B cell (primary cell): ENCODE data around the gene RAP1GAP. TPM values are rescaled to one million over a fixed set of nuclear protein-coding genes. Genes with fewer than 3 reads are reported as not detected.

ENCODE experiments used
- ATAC-seq: fragments of 200-7000 bp; cut with Tn5 transposase; one replicate; pipeline ENCODE4 v1.10.0; 2021; ENCODE audit warnings: low read depth, mild to moderate bottlenecking, moderate number of reproducible peaks, moderate library complexity
- CTCF ChIA-PET: fragments of 350-600 bp; sonication (Branson Sonifier 250); formaldehyde crosslinking; loops from one replicate; lab custom pipeline; 2021; ENCODE audit warnings: antibody characterized with exemption, inconsistent platforms; lab: Charles Lee
- POLR2A ChIA-PET: fragments of 350-600 bp; sonication (Branson Sonifier 250); formaldehyde crosslinking; loops from one replicate; lab custom pipeline; 2021; ENCODE audit warnings: antibody characterized with exemption; lab: Charles Lee
- DNase-seq: peaks from one replicate; pipeline ENCODE4 v3.0.0; 2013
- H2AFZ ChIP-seq: 2 replicates; pipeline ENCODE4 v1.6.1; 2012; ENCODE audit warnings: mild to moderate bottlenecking, low read depth, low read length; ENCODE audit not compliant: insufficient read depth, poor library complexity, severe bottlenecking
- H3K27ac ChIP-seq, 2 donors: 1 replicate in 1 of 2; 2 replicates in 1 of 2; pipeline ENCODE4 v1.5.1; 2012 to 2013; ENCODE audit warnings: low read length in 2 of 2, mild to moderate bottlenecking in 2 of 2, moderate library complexity in 1 of 2
- H3K27me3 ChIP-seq, 4 experiments: fragments of 200-600 bp in 1 of 4; sonication (generic) in 1 of 4; replicated peaks in 1 of 4; 1 replicate in 2 of 4; 2 replicates in 2 of 4; pipeline versions ENCODE4 v1.6.1 to v1.7.0; 2013 to 2016; ENCODE audit warnings: low read length in 3 of 4, mild to moderate bottlenecking in 2 of 4, mixed read lengths in 1 of 4, moderate library complexity in 1 of 4; ENCODE audit not compliant: insufficient read depth in 4 of 4, control insufficient read depth in 3 of 4; ENCODE audit errors: control extremely low read depth in 1 of 4
- H3K36me3 ChIP-seq, 2 experiments: replicated peaks in 1 of 2; 1 replicate in 1 of 2; 2 replicates in 1 of 2; pipeline versions ENCODE4 v1.6.1 to v1.7.1; 2013; ENCODE audit warnings: low read length in 1 of 2; ENCODE audit not compliant: insufficient read depth in 2 of 2, control insufficient read depth in 1 of 2; ENCODE audit errors: control extremely low read depth in 1 of 2, extremely low read depth in 1 of 2
- H3K4me1 ChIP-seq, 2 donors: fragments of 200-600 bp in 1 of 2; sonication (generic) in 1 of 2; 1 replicate in 1 of 2; 2 replicates in 1 of 2; pipeline versions ENCODE4 v1.5.1 to v1.6.1; 2013 to 2017; ENCODE audit warnings: low read length in 2 of 2; ENCODE audit not compliant: control insufficient read depth in 2 of 2, insufficient read depth in 2 of 2
- H3K4me2 ChIP-seq: replicated peaks from 2 replicates; pipeline ENCODE3; 2012; ENCODE audit warnings: mild to moderate bottlenecking, low read depth, low read length; ENCODE audit not compliant: poor library complexity, severe bottlenecking
- H3K4me3 ChIP-seq, 5 experiments: fragments of 200-600 bp in 1 of 5; sonication (generic) in 1 of 5; 1 replicate in 3 of 5; 2 replicates in 2 of 5; pipeline versions ENCODE4 v1.5.1 to v1.7.0; 2011 to 2016; ENCODE audit warnings: low read length in 4 of 5, mild to moderate bottlenecking in 4 of 5, low read depth in 2 of 5, control low read depth in 1 of 5, moderate library complexity in 1 of 5; ENCODE audit not compliant: insufficient read depth in 1 of 5; ENCODE audit errors: control extremely low read depth in 1 of 5, extremely low read depth in 1 of 5
- H3K79me2 ChIP-seq: fragments of 200-600 bp; sonication (generic); one replicate; pipeline ENCODE4 v1.6.0; 2016; ENCODE audit warnings: low read length; ENCODE audit not compliant: control insufficient read depth, insufficient read depth
- H3K9ac ChIP-seq: fragments of 200-600 bp; sonication (generic); 2 replicates; pipeline ENCODE4 v1.6.1; 2017; ENCODE audit warnings: mild to moderate bottlenecking, low read length, moderate library complexity
- H3K9me3 ChIP-seq, 3 donors: one replicate each; pipeline versions ENCODE4 v1.6.1 to v1.7.1; 2013; ENCODE audit warnings: low read length in 2 of 3; ENCODE audit not compliant: control insufficient read depth in 2 of 3, insufficient read depth in 1 of 3; ENCODE audit errors: control extremely low read depth in 1 of 3
- H4K20me1 ChIP-seq: 2 replicates; pipeline ENCODE4 v1.6.0; 2012; ENCODE audit warnings: mild to moderate bottlenecking, low read length; ENCODE audit not compliant: insufficient read depth, control insufficient read depth, poor library complexity, severe bottlenecking
- H3K27ac Mint-ChIP-seq: one replicate; pipeline ENCODE4 v1.8.0; 2021; ENCODE audit warnings: mixed read lengths
- H3K27me3 Mint-ChIP-seq: one replicate; pipeline ENCODE4 v1.8.0; 2021; ENCODE audit warnings: mixed read lengths
- H3K4me1 Mint-ChIP-seq: one replicate; pipeline ENCODE4 v1.8.0; 2021; ENCODE audit warnings: mixed read lengths
- H3K4me3 Mint-ChIP-seq: one replicate; pipeline ENCODE4 v1.8.0; 2021; ENCODE audit warnings: mixed read lengths
- H3K9me3 Mint-ChIP-seq: one replicate; pipeline ENCODE4 v1.8.0; 2022; ENCODE audit warnings: mixed read lengths; ENCODE audit not compliant: insufficient read depth
- CTCF ChIP-seq: fragments of 200-600 bp; IDR thresholded peaks from one replicate; pipeline ENCODE4 v1.8.0; 2022; ENCODE audit warnings: antibody characterized with exemption, mild to moderate bottlenecking
- EZH2 ChIP-seq: IDR thresholded peaks from 2 replicates; pipeline ENCODE4 v1.6.1; 2012; ENCODE audit warnings: borderline replicate concordance, low read depth, mild to moderate bottlenecking, moderate library complexity, low read length; ENCODE audit not compliant: insufficient read depth, poor library complexity, severe bottlenecking
- WGBS: methylation state at CpG from one replicate; pipeline ENCODE4 v1.1.5; 2013; ENCODE audit warnings: missing lambda C conversion rate; ENCODE audit not compliant: insufficient coverage; 5-methylcytosine and 5-hydroxymethylcytosine counted together
- intact Hi-C: fragments of 100-400 bp; cut with micrococcal nuclease; formaldehyde crosslinking; loops from one replicate; pipeline ENCODE4 v1.10.0; 2022
- polyA minus RNA-seq: library from RNA; depleted of rRNA, polyadenylated mRNA; stranded (reverse); fragments of >200 nt; gene quantifications from 2 replicates; pipeline ENCODE4 v1.2.3, GENCODE V29; 2012
- polyA plus RNA-seq: library from polyadenylated mRNA; depleted of rRNA; stranded (reverse); fragments of >200 nt; gene quantifications from 2 replicates; pipeline ENCODE4 v1.2.3, GENCODE V29; 2012
- total RNA-seq, 2 donors: library from RNA; stranded (reverse); fragments of 120-200 nt in 1 of 2; gene quantifications; 1 replicate in 1 of 2; 2 replicates in 1 of 2; pipeline versions ENCODE4 v1.2.3 to v1.2.4, GENCODE V29; 2013 to 2022

The RAP1GAP gene
- 0.07 and 0.32 TPM in 2 replicates for total RNA-seq
- 0.14 TPM for total RNA-seq (2013)
- 0.06 and 0.09 TPM in 2 replicates for polyA plus RNA-seq
- polyA minus RNA-seq: 0.21 and 0.34 TPM in 2 replicates

DNA sequence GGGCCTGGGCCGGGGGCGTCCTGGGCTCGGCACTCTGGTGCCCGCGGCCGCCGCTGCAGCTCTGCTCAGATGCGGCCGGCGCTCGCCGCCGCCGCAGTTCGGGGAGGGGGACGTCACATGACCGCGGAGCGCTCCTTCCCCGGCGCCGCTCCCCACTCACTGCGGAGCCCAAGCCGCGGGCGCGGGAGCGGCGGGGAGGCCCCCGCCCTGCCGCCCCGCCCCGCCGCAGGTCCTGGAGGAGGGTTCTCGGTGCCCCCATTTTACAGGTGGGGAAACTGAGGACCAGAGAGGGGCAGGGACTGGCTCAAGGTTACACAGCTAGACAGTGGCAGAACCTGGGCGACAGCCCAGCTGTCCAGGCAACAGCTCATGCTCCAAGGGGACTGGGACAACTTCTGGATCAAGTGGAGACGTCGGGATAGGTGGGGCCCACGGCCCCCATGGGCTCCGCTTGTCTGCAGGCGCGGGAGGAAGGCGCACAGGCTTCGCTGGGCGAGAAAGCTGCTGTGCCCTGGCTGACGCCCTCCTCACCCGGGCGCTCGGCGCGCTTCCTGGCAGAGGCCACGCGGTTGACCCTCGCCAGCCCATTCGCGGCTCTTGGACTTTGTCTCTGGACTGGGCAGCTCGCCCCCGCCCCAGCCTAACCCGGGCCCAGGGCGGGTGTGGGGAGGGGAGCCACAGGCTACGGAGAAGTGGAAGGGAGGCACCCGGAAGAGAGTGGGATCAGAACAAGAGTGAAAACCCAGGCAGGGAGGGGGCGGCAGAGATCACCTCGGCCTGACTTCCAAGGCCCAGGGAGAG lies at the start of gene RAP1GAP:
Gene RAP1GAP (minus strand): TSS at position 100 of the 801 bp plus-strand sequence. CDS start 49,325 bp downstream, outside the sequence.
- no peaks in the 10 kb centered on the region for H3K36me3 ChIP-seq
- Mint-ChIP-seq H3K9me3 (no peaks in the 10 kb centered on the region), H3K4me3 (peak within 1 kb of the TSS; percentile 72), H3K27ac (no peak within 1 kb of the TSS), H3K27me3 (peaks cover 21% of the 10 kb centered on the region), H3K4me1 (peaks cover 15% of the 10 kb centered on the region)
- 1% methylated on average over 64 of the region's 64 CpGs for WGBS
- peak within 1 kb of the TSS; percentile 45 for H3K9ac ChIP-seq
- intact Hi-C loops: no loop called here
- peaks cover 0 to 22% (median 0%) of the 10 kb centered on the region in 3 donors for H3K9me3 ChIP-seq
- peaks cover 0 to 51% (median 21%) of the 10 kb centered on the region in 4 experiments for H3K27me3 ChIP-seq
- H3K4me3 ChIP-seq: peak within 1 kb of the TSS in 4 of 5 experiments; percentile 4 to 38 (median 30)
- H4K20me1 ChIP-seq: no peaks in the 10 kb centered on the region
- H3K27ac ChIP-seq: no peak within 1 kb of the TSS
- ATAC-seq (peak; percentile 46), DNase-seq (peak; percentile 39)
- no peaks in the 10 kb centered on the region for H3K79me2 ChIP-seq
- H3K4me1 ChIP-seq: peaks cover 19 to 26% of the 10 kb centered on the region in 2 donors
- H3K4me2 ChIP-seq: peak within 1 kb of the TSS; percentile 82
- TF ChIP-seq EZH2: peak; percentile 32
- no peak for TF ChIP-seq CTCF
- ChIA-PET CTCF (no interaction called here), POLR2A (no interaction called here)
- H2AFZ ChIP-seq: no peak within 1 kb of the TSS

- H4K20me1 ChIP-seq: no peaks in the 10 kb centered on the region
- peaks cover 23 to 77% of the 10 kb centered on the region in 2 experiments for H3K36me3 ChIP-seq
- no peak overlapping the region for H3K4me2 ChIP-seq
- peaks cover 3% of the 10 kb centered on the region for H3K79me2 ChIP-seq
- ChIA-PET POLR2A (no interaction called here), CTCF (no interaction called here)
- WGBS: 17% methylated on average over 1 of the region's 2 CpGs
- no peak for DNase-seq
- H2AFZ ChIP-seq: no peak overlapping the region
- TF ChIP-seq CTCF (no peak), EZH2 (no peak)
- no peaks in the 10 kb centered on the region for H3K4me1 ChIP-seq
- H3K4me1 Mint-ChIP-seq: no peaks in the 10 kb centered on the region
- intact Hi-C loops: no loop called here
- no peaks in the 10 kb centered on the region for H3K27me3 ChIP-seq
- H3K4me3 Mint-ChIP-seq: no peak overlapping the region
- no peak for ATAC-seq
- no peaks in the 10 kb centered on the region for H3K27me3 Mint-ChIP-seq
- H3K27ac ChIP-seq: no peak overlapping the region
- no peak overlapping the region for H3K27ac Mint-ChIP-seq
- no peaks in the 10 kb centered on the region for H3K9me3 ChIP-seq
- H3K4me3 ChIP-seq: no peak overlapping the region
- H3K9ac ChIP-seq: no peak overlapping the region
- no peaks in the 10 kb centered on the region for H3K9me3 Mint-ChIP-seq
These were observed 47.0 kb upstream of the RAP1GAP start for GRCh38 chr1:21716169-21716568.
